Mammary epithelial cell (primary cell): ENCODE measurements around the gene CCDC107.

Source experiments
- CTCF ChIP-seq, 2 donors: IDR thresholded peaks in 1 of 2; conservative IDR thresholded peaks in 1 of 2; 2 replicates each; pipeline ENCODE4 v1.5.1; 2011 to 2012; ENCODE audit warnings: inconsistent platforms in 2 of 2, low read length in 2 of 2, mild to moderate bottlenecking in 2 of 2, control low read depth in 1 of 2, low read depth in 1 of 2; ENCODE audit not compliant: insufficient read depth in 1 of 2; ENCODE audit errors: extremely low read depth in 1 of 2
- EZH2 ChIP-seq: IDR thresholded peaks from 2 replicates; pipeline ENCODE4 v1.6.1; 2012; ENCODE audit warnings: low read length, inconsistent platforms, borderline replicate concordance

- no peak for TF ChIP-seq CTCF (conservative IDR thresholded peaks at IDR 0.05 in 1 of 2, IDR thresholded peaks at IDR 0.05 in 1 of 2; ENCODE audit: extremely low read depth in 1 of 2, insufficient read depth in 1 of 2, low read depth in 1 of 2, low read length in 2 of 2)
- TF ChIP-seq EZH2, result no peak
Observed at GRCh38 chr9:35705372-35705771, 47.3 kb downstream of the CCDC107 start.
